K562 (cell line): ENCODE data around the gene SMIM36. TPM values are rescaled to one million over a fixed set of nuclear protein-coding genes. Genes with fewer than 3 reads are reported as not detected.

Experiments
- ATAC-seq: fragments of 200-7000 bp; cut with Tn5 transposase; 3 replicates; pipeline ENCODE4 v1.9.1; 2020; ENCODE audit warnings: moderate library complexity
- BruUV-seq: library from RNA; stranded (reverse); fragments of 400-500 nt; replicated peaks from 2 replicates; lab custom pipeline; 2021; lab: Mats Ljungman, UMichigan
- CTCF ChIA-PET: fragments of 300-600 bp; formaldehyde crosslinking; extraction: SDS; loops from one replicate; lab custom pipeline; 2021; ENCODE audit warnings: low intra/inter-chr PET ratio; lab: Yijun Ruan, JAX
- POLR2A ChIA-PET: fragments of 300-600, 350-650 bp; sonication (Branson Sonifier 250); formaldehyde crosslinking; extraction: SDS; loops from one replicate; lab custom pipeline; 2021; ENCODE audit warnings: antibody characterized with exemption, inconsistent platforms; lab: Yijun Ruan, JAX
- DNase-seq, 4 experiments: peaks; one replicate each; pipeline versions ENCODE4 v3.0.0 to v3.0.0-alpha.2; 2011 to 2018; ENCODE audit warnings: low spot score in 3 of 4, mixed read lengths in 3 of 4; ENCODE audit errors: extremely low read depth in 1 of 4
- FAIRE-seq: peaks from 2 replicates; lab custom pipeline; 2011; peaks lifted over from hg19 to GRCh38; lab: Jason Lieb, UNC
- H2AFZ ChIP-seq: 2 replicates; pipeline ENCODE4 v1.6.0; 2011; ENCODE audit warnings: low read depth, low read length, control low read depth, inconsistent platforms
- H3K27ac ChIP-seq: fragments of 200-600 bp; 3 replicates; pipeline ENCODE4 v1.8.0; 2011; ENCODE audit warnings: low read depth, mild to moderate bottlenecking, control low read depth, inconsistent platforms, low read length, moderate library complexity, mixed read lengths; ENCODE audit errors: extremely low read depth
- H3K27me3 ChIP-seq, 2 experiments: fragments of 300-600 bp in 1 of 2; 2 replicates in 1 of 2; 3 replicates in 1 of 2; pipeline versions ENCODE4 v1.6.0 to v1.8.0; 2011; ENCODE audit warnings: inconsistent platforms in 2 of 2, low read length in 2 of 2, mild to moderate bottlenecking in 1 of 2, mixed read lengths in 1 of 2, moderate library complexity in 1 of 2; ENCODE audit not compliant: control insufficient read depth in 2 of 2, insufficient read depth in 2 of 2
- H3K36me3 ChIP-seq: fragments of 300-600 bp; 3 replicates; pipeline ENCODE4 v1.8.0; 2011; ENCODE audit warnings: mild to moderate bottlenecking, low read length, inconsistent platforms; ENCODE audit not compliant: control insufficient read depth, insufficient read depth
- H3K4me1 ChIP-seq, 2 experiments: fragments of 200-600 bp in 1 of 2; replicated peaks in 1 of 2; 2 replicates in 1 of 2; 3 replicates in 1 of 2; pipeline versions ENCODE4 v1.5.1 to v1.8.0; 2011; ENCODE audit warnings: inconsistent platforms in 2 of 2, low read length in 2 of 2, mild to moderate bottlenecking in 1 of 2, mixed read lengths in 1 of 2, moderate library complexity in 1 of 2; ENCODE audit not compliant: control insufficient read depth in 2 of 2, insufficient read depth in 2 of 2
- H3K4me2 ChIP-seq: 2 replicates; pipeline ENCODE4 v1.6.1; 2011; ENCODE audit warnings: low read length, control low read depth, inconsistent platforms, mixed read lengths; ENCODE audit not compliant: insufficient read depth
- H3K4me3 ChIP-seq: fragments of 200-600 bp; sonication (generic), shearing (Covaris generic); 2 replicates; pipeline ENCODE4 v1.5.1; 2016; ENCODE audit warnings: control low read depth, inconsistent platforms
- H3K79me2 ChIP-seq: fragments of 200-600 bp; 3 replicates; pipeline ENCODE4 v1.8.0; 2011; ENCODE audit warnings: low read length, inconsistent platforms; ENCODE audit not compliant: control insufficient read depth, insufficient read depth
- H3K9ac ChIP-seq, 2 experiments: 2 replicates each; pipeline versions ENCODE4 v1.6.0 to v1.6.1; 2011; ENCODE audit warnings: low read depth in 2 of 2, low read length in 2 of 2, control low read depth in 1 of 2, inconsistent platforms in 1 of 2, mild to moderate bottlenecking in 1 of 2, mixed read lengths in 1 of 2; ENCODE audit not compliant: insufficient read depth in 1 of 2
- H3K9me1 ChIP-seq: one replicate; pipeline ENCODE4 v1.6.0; 2011; ENCODE audit warnings: inconsistent platforms, mild to moderate bottlenecking, low read length, moderate library complexity; ENCODE audit not compliant: control insufficient read depth, insufficient read depth
- H3K9me3 ChIP-seq: replicated peaks from 2 replicates; pipeline ENCODE4 v1.5.1; 2011; ENCODE audit warnings: low read depth, low read length, inconsistent platforms; ENCODE audit not compliant: control insufficient read depth, insufficient read depth
- H4K20me1 ChIP-seq: replicated peaks from 2 replicates; pipeline ENCODE4 v1.6.1; 2011; ENCODE audit warnings: low read length, inconsistent platforms, mixed read lengths; ENCODE audit not compliant: control insufficient read depth, insufficient read depth
- ATF2 ChIP-seq: sonication (generic); formaldehyde crosslinking; IDR thresholded peaks from 2 replicates; pipeline ENCODE4 v1.8.1; 2022; ENCODE audit warnings: missing genetic modification reagents
- HES1 ChIP-seq: fragments of 450-650 bp; IDR thresholded peaks from 2 replicates; pipeline ENCODE4 v1.6.1; 2016; ENCODE audit warnings: low read depth, mild to moderate bottlenecking, moderate library complexity
- NCOR1 ChIP-seq: fragments of 450-650 bp; IDR thresholded peaks from 2 replicates; pipeline ENCODE4 v1.6.1; 2016; ENCODE audit warnings: mild to moderate bottlenecking, moderate library complexity
- SNRNP70 ChIP-seq: fragments of 200-400 bp; formaldehyde crosslinking; optimal IDR thresholded peaks from 2 replicates; pipeline ENCODE3; 2017; ENCODE audit warnings: low read depth, low read length
- SPI1 ChIP-seq: IDR thresholded peaks from 2 replicates; pipeline ENCODE4 v1.6.1; 2011; ENCODE audit warnings: low read depth, low read length, control low read depth, borderline replicate concordance
- SRSF9 ChIP-seq: fragments of 200-400 bp; formaldehyde crosslinking; IDR thresholded peaks from 2 replicates; pipeline ENCODE4 v1.6.1; 2017; ENCODE audit warnings: low read depth, low read length, borderline replicate concordance
- ZBTB1 ChIP-seq: sonication (generic); formaldehyde crosslinking; IDR thresholded peaks from 2 replicates; pipeline ENCODE4 v1.8.1; 2023; ENCODE audit warnings: missing genetic modification reagents, low read depth, mild to moderate bottlenecking, borderline replicate concordance
- in situ Hi-C: fragments of 300-500 bp; cut with MboI; formaldehyde crosslinking; loops from 4 replicates; pipeline ENCODE4 v1.15.0; 2018; ENCODE audit warnings: inconsistent platforms, mixed read lengths
- intact Hi-C: fragments of 100-400 bp; cut with micrococcal nuclease; formaldehyde crosslinking; loops from 2 replicates; pipeline ENCODE4 v1.14.2; 2022
- polyA plus RNA-seq, 8 experiments: library from polyadenylated mRNA; depleted of rRNA in 4 of 8; stranded (reverse) in 5 of 8; unstranded in 3 of 8; fragments of >200 nt; fragmentation: Nextera tagmentation in 2 of 8; fragmentation: Illumina TruSeq in 1 of 8; extraction: Ambion mirVana in 2 of 8; extraction: Trizol in 1 of 8; gene quantifications; 2 replicates each; pipeline versions ENCODE4 v1.2.1 to v1.2.3, GENCODE V29; 2011 to 2014; ENCODE audit warnings: inconsistent platforms in 1 of 8, missing spikeins in 1 of 8
- total RNA-seq, 7 experiments: library from RNA; depleted of rRNA in 6 of 7; stranded (reverse); fragments of >200 nt in 6 of 7; fragmentation: Illumina TruSeq in 2 of 7; extraction: Trizol in 2 of 7; gene quantifications; 2 replicates each; pipeline versions ENCODE4 v1.2.1 to v1.2.3, GENCODE V29; 2011 to 2021; ENCODE audit warnings: low replicate concordance in 1 of 7

Gene SMIM36
- total and polyA plus RNA-seq, 9 of the 15 experiments (the other 6 are each of a cell fraction or from before 2014, with no cell fraction given) = not detected

- POLR2A ChIA-PET = interaction anchor here (1.2 to 1.7 kb wide), 3 partner anchors 9 to 127 kb away, joined by 3 to 10 read pairs (median 4); no protein-coding TSS in a partner anchor
- FAIRE-seq = no peak
Observed at GRCh38 chr17:55416000-55416399, 95.3 kb downstream of the SMIM36 start.

More at GRCh38 chr17:55416000-55416399, 95.3 kb downstream of the SMIM36 start:
- intact Hi-C loops = no loop called here
- H4K20me1 ChIP-seq = no peaks in the 10 kb centered on the region
- no peaks in the 10 kb centered on the region for H3K9me3 ChIP-seq
- H3K27me3 ChIP-seq = no peaks in the 10 kb centered on the region
- no peak overlapping the region for H3K27ac ChIP-seq
- no peak overlapping the region for H3K9ac ChIP-seq
- ATAC-seq = no peak
- peaks cover 4 to 11% of the 10 kb centered on the region in 2 experiments for H3K4me1 ChIP-seq
- CTCF ChIA-PET = no interaction called here
- in situ Hi-C loops = no loop called here
- DNase-seq = no peak
- no peaks in the 10 kb centered on the region for H3K9me1 ChIP-seq
- BruUV-seq = no TSS peak
- peaks cover 17% of the 10 kb centered on the region for H3K36me3 ChIP-seq
- no peak overlapping the region for H3K4me2 ChIP-seq
- no peak overlapping the region for H2AFZ ChIP-seq
- peaks cover 21% of the 10 kb centered on the region for H3K79me2 ChIP-seq
- H3K4me3 ChIP-seq = no peak overlapping the region
- TF ChIP-seq NCOR1 (no peak), SPI1 (no peak), HES1 (no peak), ATF2 (no peak), SNRNP70 (no peak), SRSF9 (no peak), ZBTB1 (CRISPR knock-in tag) (no peak)
